GM20431 (cell line): ENCODE results near the gene RAC3.

Experiments
- in situ Hi-C: fragments of 300-500 bp; cut with MseI, MboI; formaldehyde crosslinking; loops from one replicate; pipeline ENCODE4 v1.15.0; 2020; ENCODE audit warnings: low sequenced_read_pairs; ENCODE audit not compliant: unreplicated experiment

The RAC3 gene

DNA sequence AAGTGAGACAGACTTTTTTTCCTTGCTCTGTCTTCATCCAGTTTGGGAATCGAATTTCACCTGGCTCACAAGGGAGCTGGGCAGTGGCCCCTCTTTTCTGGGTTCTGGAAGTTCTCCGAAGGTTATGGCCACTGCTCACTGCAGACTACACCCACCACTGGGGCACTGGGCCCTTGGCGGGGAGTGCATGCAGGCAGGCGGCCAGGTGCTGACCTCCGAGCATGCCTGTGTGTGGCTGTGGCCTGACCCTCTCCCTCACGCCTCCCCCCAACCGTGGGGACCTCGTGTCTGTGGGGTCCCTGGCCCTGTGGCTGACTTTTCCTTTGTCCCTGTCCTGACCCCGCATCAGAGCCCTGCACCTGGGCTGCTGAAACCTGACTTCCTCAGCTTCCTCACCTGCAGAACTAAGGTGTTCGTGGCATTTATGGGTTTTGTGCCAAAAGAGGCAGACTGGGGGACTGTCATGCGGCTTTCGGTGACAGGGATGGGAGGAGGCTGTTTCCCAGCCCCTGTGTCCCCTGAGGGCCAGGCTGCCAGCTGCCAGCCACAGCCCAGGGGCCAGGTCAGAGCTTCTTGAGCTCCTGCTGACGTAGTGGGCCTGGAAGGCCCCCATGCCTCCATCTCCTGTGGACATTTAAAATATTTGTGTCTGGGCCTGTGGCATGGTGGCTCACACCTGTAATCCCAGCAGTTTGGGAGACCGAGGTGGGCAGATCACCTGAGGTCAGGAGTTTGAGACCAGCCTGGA is 32.6 kb upstream of the RAC3 start:
- in situ Hi-C loops: no loop called here

GRCh38 chr17:81999587-81999975 is 31.9 kb upstream of the RAC3 start:
- in situ Hi-C loops: no loop called here

- in situ Hi-C loops: no loop called here
Measured at GRCh38 chr17:81999976-82000802, 31.3 kb upstream of the RAC3 start.

- in situ Hi-C loops: no loop called here
Measured at GRCh38 chr17:82000803-82001570, 30.5 kb upstream of the RAC3 start.

DNA sequence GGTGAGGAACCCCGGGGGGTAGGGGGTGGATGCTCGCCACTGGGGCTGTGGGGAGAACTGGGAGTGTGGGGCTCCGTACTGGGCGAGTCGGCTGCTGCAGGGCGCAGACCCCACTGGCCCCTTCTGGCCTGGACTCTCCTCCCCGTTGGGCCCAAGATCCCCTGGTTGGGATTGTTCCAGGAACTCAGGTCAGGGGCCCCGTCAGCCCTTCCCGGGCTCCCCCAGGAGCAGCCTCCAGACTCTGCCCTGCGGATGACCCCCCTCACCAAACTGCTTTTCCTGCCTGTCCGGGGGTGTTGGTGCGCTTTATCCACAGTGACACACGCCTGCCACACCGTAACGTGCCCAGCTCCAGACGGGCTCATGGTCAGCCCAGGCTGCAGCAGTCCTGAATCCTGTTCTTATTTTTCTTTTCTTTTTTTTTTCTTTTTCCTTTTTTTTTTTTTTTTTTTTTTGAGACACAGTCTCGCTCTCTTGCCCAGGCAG is 29.9 kb upstream of the RAC3 start:
- in situ Hi-C loops: no loop called here

DNA sequence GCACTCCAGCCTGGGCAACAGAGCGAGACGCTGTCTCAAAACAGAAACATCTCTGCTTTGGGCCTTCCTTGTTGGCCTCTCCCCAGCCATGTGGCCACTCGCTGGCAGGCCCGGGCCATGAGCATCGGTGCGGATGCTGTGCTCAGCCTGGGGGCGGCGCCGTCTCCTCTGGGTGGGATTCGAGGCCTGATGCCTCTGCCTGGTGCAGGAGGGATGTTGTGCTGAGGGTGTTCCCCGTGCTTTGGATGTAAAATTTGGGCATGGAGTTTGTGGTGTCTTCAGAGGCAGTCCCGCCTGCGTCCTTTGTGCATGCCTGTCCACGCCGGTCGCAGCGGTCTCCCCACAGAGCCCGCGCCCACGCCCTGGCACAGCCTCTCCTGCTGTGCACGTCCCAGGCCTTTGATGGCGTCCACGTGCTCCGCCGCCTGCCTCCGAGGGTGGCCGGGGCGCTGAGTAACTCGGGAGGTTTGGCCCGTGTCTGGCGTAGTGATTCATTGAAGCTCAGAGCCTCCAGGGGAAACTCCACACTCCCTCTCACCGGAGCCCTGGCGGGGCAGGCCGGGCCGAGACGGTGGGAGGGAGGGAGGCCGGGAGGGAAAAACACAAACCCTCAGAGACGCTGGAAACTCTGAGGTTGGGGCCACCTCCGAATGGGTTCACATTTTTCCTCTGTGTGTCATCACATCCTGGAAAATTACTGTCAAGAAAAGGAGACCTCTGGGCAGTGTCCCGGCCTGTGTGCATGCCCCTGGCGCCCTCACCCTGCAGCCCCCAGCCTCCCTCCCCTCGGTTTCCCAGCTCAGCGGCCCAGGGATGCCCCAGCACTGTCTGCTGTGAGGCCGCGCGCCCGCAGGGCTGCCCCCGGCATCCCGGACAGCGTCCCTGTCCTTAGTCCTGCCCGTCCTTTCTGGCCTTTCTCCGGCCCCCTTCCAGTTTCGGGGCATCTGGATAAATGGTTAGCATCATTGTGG is 27.8 kb upstream of the RAC3 start:
- in situ Hi-C loops: no loop called here

DNA sequence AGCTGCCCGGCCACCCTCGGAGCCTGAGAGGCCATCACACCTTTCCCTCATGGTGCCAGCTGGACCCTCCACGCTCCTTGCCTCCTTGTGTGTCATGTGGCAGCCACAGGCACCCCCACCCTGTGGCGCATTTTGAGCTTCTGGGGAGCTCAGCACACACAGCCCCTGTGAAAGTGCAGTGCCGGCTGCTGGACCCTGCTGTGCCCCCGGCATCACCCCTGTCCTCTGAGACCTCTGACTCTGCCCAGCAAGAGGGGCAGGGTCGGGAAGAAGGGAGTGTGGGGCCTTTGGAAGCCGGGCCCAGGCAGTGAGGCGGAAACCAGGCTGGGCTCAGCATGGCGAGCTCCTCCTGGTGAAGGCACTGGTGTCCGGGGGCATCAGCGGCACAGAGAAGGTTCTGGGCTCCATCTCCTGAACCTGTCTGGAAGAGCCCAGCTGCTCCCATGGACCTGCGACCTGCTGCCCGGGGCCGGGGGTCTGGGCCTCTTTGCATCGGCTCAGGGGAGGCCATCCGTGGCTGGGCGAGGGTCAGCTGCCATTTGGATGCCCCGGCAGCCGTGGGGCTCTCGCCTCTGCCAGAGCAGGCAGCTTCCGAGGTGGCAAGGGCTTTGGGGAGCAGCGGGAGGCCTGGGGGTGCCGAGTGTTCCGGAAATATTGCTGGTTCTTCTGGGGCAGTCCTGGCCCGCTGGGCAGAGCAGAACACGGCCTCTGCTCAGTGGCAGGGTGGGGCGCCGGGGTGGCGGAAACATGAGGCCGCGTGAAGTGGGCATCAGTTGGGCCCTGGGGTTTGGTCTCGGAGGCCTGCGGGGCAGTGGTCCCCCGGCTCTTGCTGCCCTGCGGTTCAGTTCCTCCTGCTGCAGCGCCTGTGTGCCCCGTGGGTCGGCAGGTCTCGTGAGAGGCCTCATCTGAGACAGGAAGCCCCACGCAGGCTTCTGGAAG is 26.7 kb upstream of the RAC3 start:
- in situ Hi-C loops: no loop called here

- in situ Hi-C loops: no loop called here
Measured at GRCh38 chr17:82005701-82006348, 25.7 kb upstream of the RAC3 start.

GRCh38 chr17:82006468-82007227 is 24.8 kb upstream of the RAC3 start:
- in situ Hi-C loops: no loop called here

DNA sequence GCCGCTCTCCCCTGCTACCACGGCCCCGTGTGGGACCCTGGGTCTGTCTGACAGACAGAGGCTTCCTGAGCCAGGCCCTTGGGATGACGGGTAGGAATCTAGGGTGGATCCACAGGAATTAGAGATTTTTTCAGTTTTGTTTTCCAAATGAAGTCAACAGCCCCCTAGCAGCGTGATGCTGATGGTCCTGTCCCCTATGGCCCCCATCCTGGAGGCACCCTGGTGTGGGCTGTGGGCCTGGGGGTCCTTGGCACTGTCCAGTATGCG is 24.3 kb upstream of the RAC3 start:
- in situ Hi-C loops: no loop called here

DNA sequence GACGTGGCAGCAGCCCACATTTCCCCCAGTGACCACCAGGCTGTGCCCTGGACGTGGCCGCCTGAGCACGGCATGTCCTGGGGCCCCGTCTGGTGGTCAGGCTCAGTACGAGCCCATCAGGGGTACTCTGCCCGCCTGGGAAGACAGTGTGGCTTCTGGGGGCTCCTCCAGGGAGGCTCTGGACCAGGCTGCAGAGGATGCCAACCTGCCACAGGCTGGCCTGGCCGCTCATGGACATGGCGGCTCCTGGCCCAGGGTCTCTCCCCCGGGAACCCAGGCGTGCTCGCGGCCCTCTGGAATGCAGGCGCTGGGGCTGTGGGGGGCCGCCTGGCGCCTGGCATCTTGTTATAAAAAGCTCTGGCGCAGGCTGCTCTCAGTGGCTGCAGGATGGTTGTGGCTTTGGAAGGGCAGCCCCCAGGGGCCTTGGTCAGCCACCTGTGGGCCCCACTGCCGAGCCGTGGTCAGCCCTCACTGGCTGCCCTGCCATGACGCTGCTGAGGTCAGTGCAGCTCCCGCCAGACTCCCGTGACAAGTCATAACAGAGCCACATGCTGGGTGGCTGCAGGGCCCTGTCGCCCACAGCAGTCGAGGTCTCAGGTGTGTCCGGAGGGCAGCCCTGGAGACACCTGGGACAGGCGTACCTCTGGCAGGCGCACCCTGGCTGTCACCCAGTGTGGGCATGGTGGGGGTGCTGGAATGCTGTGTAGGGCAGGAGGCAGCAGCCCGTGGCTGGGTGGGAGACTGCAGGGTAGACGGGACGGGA is 23.8 kb upstream of the RAC3 start:
- in situ Hi-C loops: no loop called here

- in situ Hi-C loops: no loop called here
Measured at GRCh38 chr17:82008258-82008940, 23.1 kb upstream of the RAC3 start.

- in situ Hi-C loops: no loop called here
Measured at GRCh38 chr17:82008941-82009405, 22.5 kb upstream of the RAC3 start.

DNA sequence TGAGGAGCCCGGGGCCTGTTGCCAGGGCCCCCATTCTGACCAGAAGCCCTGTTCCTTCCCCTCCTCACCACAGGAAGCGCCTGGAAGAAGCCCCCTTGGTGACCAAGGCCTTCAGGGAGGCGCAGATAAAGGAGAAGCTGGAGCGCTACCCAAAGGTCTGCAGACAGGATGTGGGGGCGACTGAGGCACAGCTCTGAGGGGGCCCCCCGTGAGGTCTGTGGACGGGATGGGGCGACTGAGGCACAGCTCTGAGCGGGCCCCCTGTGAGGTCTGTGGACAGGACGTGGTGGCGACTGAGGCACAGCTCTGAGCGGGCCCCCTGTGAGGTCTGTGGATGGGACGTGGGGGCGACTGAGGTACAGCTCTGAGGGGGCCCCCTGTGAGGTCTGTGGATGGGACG is 22.1 kb upstream of the RAC3 start:
- in situ Hi-C loops: no loop called here

- in situ Hi-C loops: no loop called here
Measured at GRCh38 chr17:82010575-82011525, 20.6 kb upstream of the RAC3 start.
